HEK293T (cell line): ENCODE measurements around the gene SBK3.

Source experiments
- CTBP1 ChIP-seq: fragments of 450-650 bp; IDR thresholded peaks from 2 replicates; pipeline ENCODE4 v1.6.1; 2016; ENCODE audit warnings: borderline replicate concordance
- L3MBTL2 ChIP-seq: fragments of 450-650 bp; conservative IDR thresholded peaks from 2 replicates; pipeline ENCODE4 v1.6.1; 2016; ENCODE audit warnings: mild to moderate bottlenecking
- SP1 ChIP-seq: fragments of 450-650 bp; IDR thresholded peaks from 2 replicates; pipeline ENCODE4 v1.6.1; 2017

DNA sequence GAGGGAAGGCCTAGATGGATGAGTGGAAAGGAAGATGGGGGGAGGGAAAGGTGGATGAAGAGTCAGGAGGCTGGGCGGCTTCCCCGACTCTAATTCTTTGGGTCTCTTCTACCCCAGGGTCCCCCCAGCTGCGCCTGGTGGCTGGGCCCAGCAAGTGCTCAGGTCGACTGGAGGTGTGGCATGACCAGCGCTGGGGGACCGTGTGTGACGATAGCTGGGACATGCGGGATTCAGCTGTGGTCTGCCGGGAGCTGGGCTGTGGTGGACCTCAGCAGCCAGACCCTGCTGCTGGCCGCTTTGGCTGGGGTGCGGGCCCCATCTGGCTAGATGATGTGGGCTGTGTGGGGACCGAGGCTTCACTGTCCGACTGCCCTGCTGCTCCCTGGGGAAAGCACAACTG, 47.6 kb downstream of the SBK3 start:
- no peak for TF ChIP-seq L3MBTL2
- TF ChIP-seq CTBP1 = no peak
- TF ChIP-seq SP1 = no peak
